MCF 10A (cell line): ENCODE results near the gene ELMO1. TPM values are rescaled to one million over a fixed set of nuclear protein-coding genes. Genes with fewer than 3 reads are reported as not detected.

Experiments
- BruUV-seq: library from RNA; stranded (reverse); fragments of 400-500 nt; replicated peaks from 2 replicates; lab custom pipeline; 2021; lab: Mats Ljungman, UMichigan
- CTCF ChIA-PET: fragments of 300-600 bp; sonication (Branson Sonifier 250); formaldehyde crosslinking; extraction: SDS; loops from one replicate; lab custom pipeline; 2021; ENCODE audit warnings: antibody characterized with exemption, inconsistent platforms; lab: Yijun Ruan, JAX
- POLR2A ChIA-PET: fragments of 300-600, 350-650 bp; sonication (Branson Sonifier 250); formaldehyde crosslinking; extraction: SDS; loops from one replicate; lab custom pipeline; 2020; ENCODE audit warnings: antibody characterized with exemption, inconsistent platforms; lab: Yijun Ruan, JAX
- DNase-seq: peaks from one replicate; pipeline ENCODE4 v3.0.0-alpha.2; 2018; ENCODE audit not compliant: unreplicated experiment
- H3K27ac Mint-ChIP-seq: one replicate; pipeline ENCODE4 v1.8.0; 2022; ENCODE audit warnings: mild to moderate bottlenecking, low read depth, mixed read lengths; ENCODE audit not compliant: unreplicated experiment
- H3K27me3 Mint-ChIP-seq: one replicate; pipeline ENCODE4 v1.8.0; 2022; ENCODE audit warnings: mixed read lengths; ENCODE audit not compliant: insufficient read depth, unreplicated experiment
- H3K36me3 Mint-ChIP-seq: one replicate; pipeline ENCODE4 v1.8.0; 2022; ENCODE audit warnings: mild to moderate bottlenecking, moderate library complexity, mixed read lengths; ENCODE audit not compliant: insufficient read depth, unreplicated experiment
- H3K4me1 Mint-ChIP-seq: one replicate; pipeline ENCODE4 v1.8.0; 2022; ENCODE audit warnings: mixed read lengths; ENCODE audit not compliant: insufficient read depth, unreplicated experiment
- H3K4me3 Mint-ChIP-seq: one replicate; pipeline ENCODE4 v1.8.0; 2022; ENCODE audit warnings: mild to moderate bottlenecking, moderate library complexity, mixed read lengths; ENCODE audit not compliant: unreplicated experiment
- H3K9me3 Mint-ChIP-seq: one replicate; pipeline ENCODE4 v1.8.0; 2022; ENCODE audit warnings: mixed read lengths; ENCODE audit not compliant: unreplicated experiment
- intact Hi-C: fragments of 100-400 bp; cut with micrococcal nuclease; formaldehyde crosslinking; loops from 2 replicates; pipeline ENCODE4 v1.14.1; 2022
- total RNA-seq: library from RNA; stranded (reverse); gene quantifications from 2 replicates; pipeline ENCODE4 v1.2.3, GENCODE V29; 2022
- TF ChIP-seq, protein P1 (sequence below): fragments of 200-600 bp; IDR thresholded peaks from one replicate; pipeline ENCODE4 v1.8.0; 2022; ENCODE audit warnings: antibody characterized with exemption, mild to moderate bottlenecking; ENCODE audit not compliant: unreplicated experiment

Gene ELMO1
- total RNA-seq, 1 experiment from 2014 or later: 0.30 TPM

- Mint-ChIP-seq H3K9me3 (no peaks in the 10 kb centered on the region), H3K36me3 (no peaks in the 10 kb centered on the region), H3K27ac (no peak overlapping the region), H3K4me3 (no peak overlapping the region), H3K4me1 (peaks cover 12% of the 10 kb centered on the region), H3K27me3 (no peaks in the 10 kb centered on the region)
- ChIA-PET CTCF (no interaction called here), POLR2A (interaction anchor here (0.7 to 1.1 kb wide), 2 partner anchors 104 to 151 kb away, joined by 3 read pairs; no protein-coding TSS in a partner anchor)
- intact Hi-C loops: no loop called here
- TF ChIP-seq, protein P1, sequence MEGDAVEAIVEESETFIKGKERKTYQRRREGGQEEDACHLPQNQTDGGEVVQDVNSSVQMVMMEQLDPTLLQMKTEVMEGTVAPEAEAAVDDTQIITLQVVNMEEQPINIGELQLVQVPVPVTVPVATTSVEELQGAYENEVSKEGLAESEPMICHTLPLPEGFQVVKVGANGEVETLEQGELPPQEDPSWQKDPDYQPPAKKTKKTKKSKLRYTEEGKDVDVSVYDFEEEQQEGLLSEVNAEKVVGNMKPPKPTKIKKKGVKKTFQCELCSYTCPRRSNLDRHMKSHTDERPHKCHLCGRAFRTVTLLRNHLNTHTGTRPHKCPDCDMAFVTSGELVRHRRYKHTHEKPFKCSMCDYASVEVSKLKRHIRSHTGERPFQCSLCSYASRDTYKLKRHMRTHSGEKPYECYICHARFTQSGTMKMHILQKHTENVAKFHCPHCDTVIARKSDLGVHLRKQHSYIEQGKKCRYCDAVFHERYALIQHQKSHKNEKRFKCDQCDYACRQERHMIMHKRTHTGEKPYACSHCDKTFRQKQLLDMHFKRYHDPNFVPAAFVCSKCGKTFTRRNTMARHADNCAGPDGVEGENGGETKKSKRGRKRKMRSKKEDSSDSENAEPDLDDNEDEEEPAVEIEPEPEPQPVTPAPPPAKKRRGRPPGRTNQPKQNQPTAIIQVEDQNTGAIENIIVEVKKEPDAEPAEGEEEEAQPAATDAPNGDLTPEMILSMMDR: no peak
- no peak for DNase-seq
- BruUV-seq: no TSS peak
Observed at GRCh38 chr7:37420946-37421695, 27.5 kb downstream of the ELMO1 start.

- H3K9me3 Mint-ChIP-seq: no peaks in the 10 kb centered on the region
- CTCF ChIA-PET: no interaction called here
- no peaks in the 10 kb centered on the region for H3K27me3 Mint-ChIP-seq
- TF ChIP-seq, protein P1: no peak
- intact Hi-C loops: no loop called here
- POLR2A ChIA-PET: no interaction called here
- H3K4me3 Mint-ChIP-seq: no peak overlapping the region
- no peak for DNase-seq
- no peak overlapping the region for H3K27ac Mint-ChIP-seq
- BruUV-seq: no TSS peak
- H3K4me1 Mint-ChIP-seq: peaks cover 12% of the 10 kb centered on the region
- H3K36me3 Mint-ChIP-seq: no peaks in the 10 kb centered on the region
Observed at GRCh38 chr7:37419496-37419895, 29.2 kb downstream of the ELMO1 start.

DNA sequence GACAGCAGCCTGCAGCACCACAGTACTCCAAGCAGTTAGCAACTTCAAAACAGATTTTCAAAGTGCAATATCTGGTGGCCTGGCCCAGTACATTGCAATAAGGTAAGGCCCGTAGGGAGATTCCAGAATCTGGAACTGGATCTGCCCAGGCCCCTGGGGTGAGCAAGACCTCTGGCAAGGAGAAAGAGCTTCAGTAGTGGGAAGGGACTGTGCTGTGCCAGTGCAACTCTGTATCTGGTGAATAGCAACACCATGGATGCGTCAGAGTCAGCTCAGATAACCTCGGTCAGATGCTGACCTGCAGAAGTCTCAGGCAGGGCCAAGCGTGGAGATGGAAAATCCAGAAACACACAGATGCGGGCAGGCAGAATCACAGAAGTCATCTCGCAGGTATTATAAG lies 30.3 kb downstream of the ELMO1 start:
- H3K9me3 Mint-ChIP-seq: peaks cover under 1% of the 10 kb centered on the region
- POLR2A ChIA-PET: interaction anchor here (0.6 to 1.3 kb wide), 2 partner anchors 19 to 333 kb away, joined by 3 read pairs; no protein-coding TSS in a partner anchor

DNA sequence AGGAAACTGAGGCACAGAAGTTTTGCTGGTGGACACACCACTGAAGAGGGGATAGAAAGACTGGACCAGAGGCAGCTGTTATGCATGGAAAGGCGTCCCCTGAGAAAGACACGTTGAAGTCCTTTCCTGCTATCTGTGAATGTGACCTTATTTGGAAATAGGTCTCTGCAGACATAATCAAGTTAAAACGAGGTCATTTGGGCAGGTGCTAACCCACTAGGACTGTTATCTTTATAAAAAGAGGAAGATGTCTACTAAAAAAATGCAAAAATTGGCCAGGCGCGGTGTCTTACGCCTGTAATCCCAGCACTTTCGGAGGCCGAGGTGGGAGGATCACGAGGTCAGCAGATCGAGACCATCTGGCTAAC lies 31.6 kb downstream of the ELMO1 start:
- Mint-ChIP-seq H3K27ac (no peak overlapping the region), H3K4me1 (peaks cover 12% of the 10 kb centered on the region), H3K9me3 (peaks cover 8% of the 10 kb centered on the region), H3K4me3 (no peak overlapping the region), H3K27me3 (no peaks in the 10 kb centered on the region), H3K36me3 (no peaks in the 10 kb centered on the region)
- no peak for DNase-seq
- TF ChIP-seq, protein P1: no peak
- ChIA-PET POLR2A (interaction anchor here (0.7 to 0.8 kb wide), 2 partner anchors 20 to 27 kb away, joined by 3 to 4 read pairs; no protein-coding TSS in a partner anchor), CTCF (no interaction called here)
- BruUV-seq: no TSS peak
- intact Hi-C loops: no loop called here

More for the DNA sequence above, 30.3 kb downstream of the ELMO1 start:
- TF ChIP-seq, protein P1: no peak
- no peaks in the 10 kb centered on the region for H3K27me3 Mint-ChIP-seq
- H3K4me3 Mint-ChIP-seq: no peak overlapping the region
- CTCF ChIA-PET: interaction anchor here (0.9 kb wide), 1 partner anchor 77 kb away, joined by 3 read pairs; no protein-coding TSS in a partner anchor
- no peak for DNase-seq
- H3K36me3 Mint-ChIP-seq: no peaks in the 10 kb centered on the region
- peaks cover 12% of the 10 kb centered on the region for H3K4me1 Mint-ChIP-seq
- no TSS peak for BruUV-seq
- no peak overlapping the region for H3K27ac Mint-ChIP-seq
- intact Hi-C loops: no loop called here
